SK-N-MC (cell line): ENCODE results near the gene VTCN1.

Source experiments
- DNase-seq: peaks from one replicate; pipeline ENCODE4 v3.0.0-alpha.2; 2011; ENCODE audit warnings: low read depth, low spot score
- H3K27ac ChIP-seq: fragments of 200-600 bp; sonication (generic); 2 replicates; pipeline ENCODE4 v1.5.1; 2016; ENCODE audit warnings: mixed run types
- H3K36me3 ChIP-seq: fragments of 200-600 bp; sonication (generic); 2 replicates; pipeline ENCODE4 v1.6.1; 2017; ENCODE audit warnings: antibody characterized with exemption, low read length, mixed read lengths; ENCODE audit not compliant: insufficient read depth
- H3K4me3 ChIP-seq: fragments of 200-600 bp; sonication (generic); 2 replicates; pipeline ENCODE4 v1.5.1; 2016
- H3K9ac ChIP-seq: fragments of 200-600 bp; sonication (generic); 2 replicates; pipeline ENCODE4 v1.8.0; 2017; ENCODE audit warnings: mixed run types, mixed read lengths; ENCODE audit not compliant: insufficient read length
- H3K9me3 ChIP-seq: fragments of 200-600 bp; sonication (generic); 2 replicates; pipeline ENCODE4 v1.6.1; 2017; ENCODE audit warnings: low read depth, mild to moderate bottlenecking, antibody characterized with exemption, low read length, moderate library complexity, mixed read lengths
- EZH2 ChIP-seq: fragments of 200-600 bp; sonication (generic); IDR thresholded peaks from one replicate; pipeline ENCODE4 v1.6.1; 2017; ENCODE audit warnings: antibody characterized with exemption
- FOXP2 ChIP-seq: optimal IDR thresholded peaks from 2 replicates; pipeline ENCODE3; 2011; ENCODE audit warnings: mild to moderate bottlenecking, moderate library complexity; ENCODE audit not compliant: insufficient read depth; ENCODE audit errors: extremely low read length, control extremely low read depth
- POLR2AphosphoS5 ChIP-seq: IDR thresholded peaks from 2 replicates; pipeline ENCODE4 v1.6.1; 2012; ENCODE audit warnings: mild to moderate bottlenecking, low read depth, low read length, borderline replicate concordance

The VTCN1 gene

GRCh38 chr1:117177376-117177775 is 33.4 kb downstream of the VTCN1 start:
- DNase-seq = no peak
- Histone ChIP-seq H3K9me3 (no peaks in the 10 kb centered on the region), H3K9ac (no peak overlapping the region), H3K4me3 (no peak overlapping the region), H3K36me3 (no peaks in the 10 kb centered on the region), H3K27ac (no peak overlapping the region)
- TF ChIP-seq POLR2AphosphoS5 = no peak

DNA sequence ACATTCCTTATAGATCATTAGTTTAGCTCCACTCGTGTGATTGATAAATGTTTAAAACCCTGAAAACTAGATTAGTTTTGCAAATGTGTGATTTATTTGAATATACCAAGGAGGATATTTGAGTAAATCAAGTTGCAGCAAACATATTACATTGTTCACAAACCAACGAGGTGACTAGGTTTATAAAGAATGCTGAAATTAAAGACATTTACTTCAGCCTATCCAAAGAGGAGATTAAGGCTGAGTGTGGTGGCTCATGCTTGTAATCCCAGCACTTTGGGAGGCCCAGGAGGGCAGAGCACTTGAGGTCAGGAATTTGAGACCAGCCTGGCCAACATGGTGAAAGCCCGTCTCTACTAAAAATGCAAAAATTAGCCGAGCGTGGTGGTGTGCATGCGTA is 34.1 kb downstream of the VTCN1 start:
- no peak overlapping the region for H3K4me3 ChIP-seq
- no peaks in the 10 kb centered on the region for H3K9me3 ChIP-seq
- no peaks in the 10 kb centered on the region for H3K36me3 ChIP-seq
- H3K27ac ChIP-seq = no peak overlapping the region
- TF ChIP-seq FOXP2 (no peak), POLR2AphosphoS5 (no peak), EZH2 (no peak)
- DNase-seq = no peak
- no peak overlapping the region for H3K9ac ChIP-seq

DNA sequence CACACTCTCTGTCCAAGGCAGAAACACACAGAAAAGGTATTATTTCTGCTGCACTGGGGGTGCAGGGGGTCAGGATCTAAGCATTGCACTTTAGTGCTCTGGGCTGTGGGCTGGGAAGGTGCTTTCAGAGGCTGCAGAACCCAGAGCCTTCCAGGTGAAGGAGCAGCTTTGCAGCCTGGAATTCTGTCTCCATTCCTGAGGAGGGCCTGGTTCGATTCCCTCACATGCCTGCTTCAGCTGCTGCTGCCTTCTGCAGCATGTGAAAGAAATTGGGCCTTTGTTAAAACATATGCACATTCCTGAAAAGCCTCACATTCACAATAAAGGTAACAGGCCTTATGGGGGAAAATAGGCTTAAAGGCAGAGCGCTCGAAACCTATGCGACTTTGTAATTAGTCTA is 35.9 kb downstream of the VTCN1 start:
- no peak overlapping the region for H3K27ac ChIP-seq
- no peaks in the 10 kb centered on the region for H3K9me3 ChIP-seq
- no peak overlapping the region for H3K4me3 ChIP-seq
- no peak overlapping the region for H3K9ac ChIP-seq
- no peak for TF ChIP-seq POLR2AphosphoS5
- TF ChIP-seq EZH2 = no peak
- no peak for TF ChIP-seq FOXP2
- H3K36me3 ChIP-seq = no peaks in the 10 kb centered on the region
- DNase-seq = no peak

GRCh38 chr1:117173691-117174090 is 37.0 kb downstream of the VTCN1 start:
- TF ChIP-seq FOXP2 (no peak), EZH2 (no peak), POLR2AphosphoS5 (no peak)
- H3K9ac ChIP-seq = no peak overlapping the region
- H3K4me3 ChIP-seq = no peak overlapping the region
- no peak for DNase-seq
- no peak overlapping the region for H3K27ac ChIP-seq
- no peaks in the 10 kb centered on the region for H3K9me3 ChIP-seq
- H3K36me3 ChIP-seq = no peaks in the 10 kb centered on the region

DNA sequence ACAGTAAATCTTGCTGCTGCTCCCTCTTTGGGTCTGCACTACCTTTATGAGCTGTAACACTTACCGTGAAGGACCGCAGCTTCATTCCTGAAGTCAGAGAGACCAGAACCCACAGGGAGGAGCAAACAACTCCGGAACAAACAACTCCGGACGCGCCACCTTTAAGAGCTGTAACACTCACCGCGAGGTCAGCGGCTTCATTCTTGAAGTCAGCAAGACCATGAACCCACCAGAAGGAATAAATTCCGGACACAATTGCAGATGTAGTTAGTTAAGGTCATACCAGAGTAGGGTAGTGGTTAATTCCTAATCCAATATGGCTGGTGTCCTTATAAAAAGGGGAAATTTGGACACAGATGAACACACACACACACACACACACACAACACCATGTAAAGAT is 37.7 kb downstream of the VTCN1 start:
- no peak overlapping the region for H3K27ac ChIP-seq
- no peaks in the 10 kb centered on the region for H3K36me3 ChIP-seq
- no peak for TF ChIP-seq POLR2AphosphoS5
- no peak for TF ChIP-seq FOXP2
- no peak for TF ChIP-seq EZH2
- H3K4me3 ChIP-seq = no peak overlapping the region
- no peaks in the 10 kb centered on the region for H3K9me3 ChIP-seq
- no peak for DNase-seq
- no peak overlapping the region for H3K9ac ChIP-seq

DNA sequence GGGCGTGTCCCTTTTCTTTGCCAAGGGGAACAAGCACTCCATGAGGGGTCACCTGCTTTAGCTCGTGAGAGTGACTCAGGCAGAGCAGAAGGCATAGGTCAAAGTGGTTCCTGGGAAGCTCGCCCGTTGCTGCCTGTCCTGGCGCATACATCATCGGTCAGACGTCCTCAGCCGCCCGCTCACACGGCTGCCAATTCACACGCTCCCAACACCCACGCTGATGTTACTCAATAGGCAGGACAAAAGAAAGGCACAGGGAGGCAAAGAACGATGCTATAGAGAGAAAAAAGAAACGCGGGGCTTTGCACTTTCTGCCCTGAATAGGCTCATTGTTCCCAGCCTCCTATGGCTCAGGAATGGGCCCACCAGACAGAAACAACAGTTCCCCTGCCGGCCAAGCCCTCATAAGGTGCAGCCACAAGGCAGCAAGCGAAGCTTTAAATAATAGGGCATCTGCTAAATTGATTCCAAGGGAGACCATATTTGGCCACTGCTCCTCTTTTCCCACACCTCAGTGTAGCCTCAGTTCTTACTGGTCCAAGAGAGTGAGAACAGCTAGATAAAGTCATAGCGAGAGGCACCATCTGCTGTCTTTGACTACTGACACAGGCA is 38.7 kb downstream of the VTCN1 start:
- no peak for DNase-seq
- Histone ChIP-seq H3K36me3 (no peaks in the 10 kb centered on the region), H3K9me3 (no peaks in the 10 kb centered on the region), H3K4me3 (no peak overlapping the region), H3K27ac (no peak overlapping the region), H3K9ac (no peak overlapping the region)
- TF ChIP-seq POLR2AphosphoS5 (no peak), FOXP2 (no peak), EZH2 (no peak)

DNA sequence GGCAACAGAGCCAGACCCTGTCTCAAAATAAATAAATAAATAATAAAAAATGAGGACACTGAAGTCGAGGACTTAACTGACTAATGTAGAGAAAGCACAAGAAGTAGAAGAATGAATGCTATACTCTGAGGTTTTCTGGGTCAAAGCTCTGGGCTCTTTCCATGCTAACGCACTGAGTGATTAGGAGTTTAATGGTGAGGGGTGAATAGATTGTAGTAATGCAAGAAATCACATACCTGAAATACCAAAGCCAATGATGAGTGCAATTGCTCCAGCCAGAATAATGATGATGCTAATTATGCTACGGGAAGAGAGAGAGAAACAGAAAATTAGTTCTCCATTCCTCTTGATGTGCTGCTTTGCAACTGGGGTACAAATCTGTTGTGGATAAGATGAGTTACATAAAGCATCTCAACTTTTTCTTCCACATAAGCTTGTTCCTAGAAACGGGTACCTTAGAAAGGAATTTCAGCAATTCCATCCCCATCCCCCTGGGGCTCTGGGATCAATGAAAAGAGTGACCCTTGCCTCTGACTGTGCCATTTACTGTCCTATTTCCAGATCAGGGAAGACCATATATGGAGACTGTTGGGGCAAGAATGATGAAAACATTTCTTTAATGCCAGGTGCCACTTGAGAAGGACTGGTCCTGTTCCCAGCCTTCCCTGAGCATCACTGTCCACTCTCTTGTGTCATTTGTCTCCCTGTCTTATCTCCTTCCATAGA is 40.7 kb downstream of the VTCN1 start:
- no peak for TF ChIP-seq POLR2AphosphoS5
- TF ChIP-seq FOXP2 = no peak
- TF ChIP-seq EZH2 = no peak
- H3K9me3 ChIP-seq = no peaks in the 10 kb centered on the region
- H3K36me3 ChIP-seq = no peaks in the 10 kb centered on the region
- no peak overlapping the region for H3K9ac ChIP-seq
- H3K4me3 ChIP-seq = no peak overlapping the region
- no peak for DNase-seq
- H3K27ac ChIP-seq = no peak overlapping the region

- no peak overlapping the region for H3K4me3 ChIP-seq
Observed at GRCh38 chr1:117167402-117167801, 43.3 kb downstream of the VTCN1 start.

More at GRCh38 chr1:117167402-117167801, 43.3 kb downstream of the VTCN1 start:
- H3K36me3 ChIP-seq = no peaks in the 10 kb centered on the region
- no peak overlapping the region for H3K27ac ChIP-seq
- TF ChIP-seq EZH2 (no peak), POLR2AphosphoS5 (no peak), FOXP2 (no peak)
- DNase-seq = no peak
- no peak overlapping the region for H3K9ac ChIP-seq
- no peaks in the 10 kb centered on the region for H3K9me3 ChIP-seq
